NB4 (cell line): Measurements from ENCODE around the gene CCDC81.

Source experiments
- MAX ChIP-seq: IDR thresholded peaks from 2 replicates; pipeline ENCODE4 v1.6.1; 2011; ENCODE audit warnings: low read depth, low read length
- MYC ChIP-seq: IDR thresholded peaks from 2 replicates; pipeline ENCODE4 v1.6.1; 2011; ENCODE audit warnings: low read depth, low read length
- POLR2A ChIP-seq: IDR thresholded peaks from 2 replicates; pipeline ENCODE4 v1.6.1; 2011; ENCODE audit warnings: mild to moderate bottlenecking; ENCODE audit not compliant: insufficient read length; ENCODE audit errors: extremely low read depth
- TF ChIP-seq, protein P1 (sequence below): IDR thresholded peaks from one replicate; pipeline ENCODE4 v1.5.1; 2012; ENCODE audit warnings: low read depth, low read length

DNA sequence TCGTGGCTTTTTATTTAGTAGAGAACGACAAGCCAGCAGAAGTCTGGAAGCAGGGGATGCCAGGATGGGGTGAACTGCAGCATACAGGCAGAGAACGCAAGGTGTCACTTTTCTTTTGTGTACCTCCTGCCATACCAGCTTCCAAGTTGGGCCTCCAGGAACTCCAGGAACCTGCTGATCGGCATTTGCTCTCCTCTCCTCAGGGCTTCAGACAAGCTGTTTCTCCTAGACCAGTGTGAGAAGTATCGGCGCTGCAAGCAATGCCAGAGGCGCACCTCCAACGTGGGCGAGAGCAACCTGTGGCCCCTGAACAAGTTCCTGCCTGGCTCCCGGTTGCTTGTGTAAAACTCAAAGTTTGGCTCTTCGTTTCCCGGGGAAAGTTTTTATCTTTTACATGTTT lies 47.7 kb downstream of the CCDC81 start:
- no peak for TF ChIP-seq POLR2A
- TF ChIP-seq, protein P1, sequence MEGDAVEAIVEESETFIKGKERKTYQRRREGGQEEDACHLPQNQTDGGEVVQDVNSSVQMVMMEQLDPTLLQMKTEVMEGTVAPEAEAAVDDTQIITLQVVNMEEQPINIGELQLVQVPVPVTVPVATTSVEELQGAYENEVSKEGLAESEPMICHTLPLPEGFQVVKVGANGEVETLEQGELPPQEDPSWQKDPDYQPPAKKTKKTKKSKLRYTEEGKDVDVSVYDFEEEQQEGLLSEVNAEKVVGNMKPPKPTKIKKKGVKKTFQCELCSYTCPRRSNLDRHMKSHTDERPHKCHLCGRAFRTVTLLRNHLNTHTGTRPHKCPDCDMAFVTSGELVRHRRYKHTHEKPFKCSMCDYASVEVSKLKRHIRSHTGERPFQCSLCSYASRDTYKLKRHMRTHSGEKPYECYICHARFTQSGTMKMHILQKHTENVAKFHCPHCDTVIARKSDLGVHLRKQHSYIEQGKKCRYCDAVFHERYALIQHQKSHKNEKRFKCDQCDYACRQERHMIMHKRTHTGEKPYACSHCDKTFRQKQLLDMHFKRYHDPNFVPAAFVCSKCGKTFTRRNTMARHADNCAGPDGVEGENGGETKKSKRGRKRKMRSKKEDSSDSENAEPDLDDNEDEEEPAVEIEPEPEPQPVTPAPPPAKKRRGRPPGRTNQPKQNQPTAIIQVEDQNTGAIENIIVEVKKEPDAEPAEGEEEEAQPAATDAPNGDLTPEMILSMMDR, result no peak
- TF ChIP-seq MAX, result no peak
- TF ChIP-seq MYC, result no peak
